ENCODE results near the gene MEPE.

DNA sequence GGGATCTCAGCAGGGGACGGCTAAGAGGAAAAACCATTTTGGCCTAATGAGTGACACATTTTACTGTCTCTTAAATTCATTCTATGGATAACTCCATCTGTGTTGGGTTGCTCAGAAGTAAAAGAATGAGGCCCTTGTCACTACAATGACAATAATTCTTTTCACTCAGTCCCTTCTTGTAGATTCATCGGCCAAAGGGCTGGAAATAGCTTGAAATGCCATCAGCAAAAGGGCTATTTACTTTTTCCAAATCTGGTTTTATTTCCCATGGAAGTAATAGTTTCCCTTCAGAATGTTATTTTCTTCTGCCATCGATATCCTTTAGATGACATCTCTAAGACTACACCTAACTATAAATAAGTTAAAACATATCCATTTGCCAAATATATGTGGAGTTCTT is 7.4 kb downstream of the MEPE start:
- no peak for TF ChIP-seq CTCF (IDR thresholded peaks at IDR 0.05 in 2 of 3, conservative IDR thresholded peaks at IDR 0.05 in 1 of 3; ENCODE audit: borderline replicate concordance in 1 of 3, insufficient read depth in 1 of 3, low read depth in 2 of 3, low read length in 2 of 3)
- no peak for TF ChIP-seq YY1 (IDR thresholded peaks at IDR 0.05; ENCODE audit: extremely low read depth, insufficient replicate concordance, low read depth, low read length)
- no peak for TF ChIP-seq MAX (IDR thresholded peaks at IDR 0.05)
- TF ChIP-seq CEBPB (IDR thresholded peaks at IDR 0.05; ENCODE audit: low read depth): no peak
- no peak for TF ChIP-seq SP1 (IDR thresholded peaks at IDR 0.05; ENCODE audit: low read depth)
- TF ChIP-seq POLR2A (IDR thresholded peaks at IDR 0.05; ENCODE audit: borderline replicate concordance, extremely low read depth, insufficient read depth, insufficient read length): no peak
- no peak for TF ChIP-seq EZH2 (IDR thresholded peaks at IDR 0.05)
- TF ChIP-seq ATF3 (IDR thresholded peaks at IDR 0.05): no peak
- no peak for TF ChIP-seq RAD21 (IDR thresholded peaks at IDR 0.05; ENCODE audit: low read depth)
- no peak for TF ChIP-seq TCF7L2 (IDR thresholded peaks at IDR 0.05; ENCODE audit: borderline replicate concordance, extremely low read depth, insufficient read depth, insufficient read length)
